ENCODE data around the gene NELL1.

GRCh38 chr11:21350613-21351012 lies 681.2 kb downstream of the NELL1 start:
- no peak for TF ChIP-seq CTCF (IDR thresholded peaks at IDR 0.05 in 4 of 5, conservative IDR thresholded peaks at IDR 0.05 in 1 of 5)
- no peak for TF ChIP-seq POLR2A (IDR thresholded peaks at IDR 0.05)
